Measurements from ENCODE around the gene CTDSP2.

CTDSP2 gene

GRCh38 chr12:57793920-57794319 is 52.6 kb downstream of the CTDSP2 start:
- TF ChIP-seq, protein P1, sequence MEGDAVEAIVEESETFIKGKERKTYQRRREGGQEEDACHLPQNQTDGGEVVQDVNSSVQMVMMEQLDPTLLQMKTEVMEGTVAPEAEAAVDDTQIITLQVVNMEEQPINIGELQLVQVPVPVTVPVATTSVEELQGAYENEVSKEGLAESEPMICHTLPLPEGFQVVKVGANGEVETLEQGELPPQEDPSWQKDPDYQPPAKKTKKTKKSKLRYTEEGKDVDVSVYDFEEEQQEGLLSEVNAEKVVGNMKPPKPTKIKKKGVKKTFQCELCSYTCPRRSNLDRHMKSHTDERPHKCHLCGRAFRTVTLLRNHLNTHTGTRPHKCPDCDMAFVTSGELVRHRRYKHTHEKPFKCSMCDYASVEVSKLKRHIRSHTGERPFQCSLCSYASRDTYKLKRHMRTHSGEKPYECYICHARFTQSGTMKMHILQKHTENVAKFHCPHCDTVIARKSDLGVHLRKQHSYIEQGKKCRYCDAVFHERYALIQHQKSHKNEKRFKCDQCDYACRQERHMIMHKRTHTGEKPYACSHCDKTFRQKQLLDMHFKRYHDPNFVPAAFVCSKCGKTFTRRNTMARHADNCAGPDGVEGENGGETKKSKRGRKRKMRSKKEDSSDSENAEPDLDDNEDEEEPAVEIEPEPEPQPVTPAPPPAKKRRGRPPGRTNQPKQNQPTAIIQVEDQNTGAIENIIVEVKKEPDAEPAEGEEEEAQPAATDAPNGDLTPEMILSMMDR (IDR thresholded peaks at IDR 0.05; ENCODE audit: insufficient read depth, low read depth, low read length, missing control alignments): no peak
- peak; percentile 94 for DNase-seq (ENCODE audit: low read depth)
- H3K4me3 ChIP-seq (ENCODE audit: low read length): no peak overlapping the region

GRCh38 chr12:57783861-57784260 is 62.7 kb downstream of the CTDSP2 start:
- no peak for DNase-seq (ENCODE audit: low read depth)
- no peak overlapping the region for H3K4me3 ChIP-seq (ENCODE audit: low read length)
- TF ChIP-seq, protein P1 (IDR thresholded peaks at IDR 0.05; ENCODE audit: insufficient read depth, low read depth, low read length, missing control alignments): no peak

DNA sequence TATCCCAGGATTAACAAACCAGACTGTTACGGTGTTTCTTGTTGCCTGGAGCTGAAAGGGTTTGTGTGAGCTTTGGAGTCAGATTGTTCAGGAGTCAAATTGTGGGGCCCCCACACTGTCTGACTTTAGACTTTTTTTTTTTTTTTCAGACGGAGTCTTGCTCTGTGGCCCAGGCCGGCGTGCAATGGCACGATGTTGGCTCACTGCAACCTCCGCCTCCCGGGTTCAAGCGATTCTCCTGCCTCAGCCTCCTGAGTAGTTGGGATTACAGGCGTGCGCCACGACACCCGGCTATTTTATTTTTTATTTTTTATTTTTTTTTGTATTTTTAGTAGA is 63.1 kb downstream of the CTDSP2 start:
- DNase-seq (ENCODE audit: low read depth): no peak
- H3K4me3 ChIP-seq (ENCODE audit: low read length): peak overlapping the region; percentile 74
- TF ChIP-seq, protein P1 (IDR thresholded peaks at IDR 0.05; ENCODE audit: insufficient read depth, low read depth, low read length, missing control alignments): no peak

DNA sequence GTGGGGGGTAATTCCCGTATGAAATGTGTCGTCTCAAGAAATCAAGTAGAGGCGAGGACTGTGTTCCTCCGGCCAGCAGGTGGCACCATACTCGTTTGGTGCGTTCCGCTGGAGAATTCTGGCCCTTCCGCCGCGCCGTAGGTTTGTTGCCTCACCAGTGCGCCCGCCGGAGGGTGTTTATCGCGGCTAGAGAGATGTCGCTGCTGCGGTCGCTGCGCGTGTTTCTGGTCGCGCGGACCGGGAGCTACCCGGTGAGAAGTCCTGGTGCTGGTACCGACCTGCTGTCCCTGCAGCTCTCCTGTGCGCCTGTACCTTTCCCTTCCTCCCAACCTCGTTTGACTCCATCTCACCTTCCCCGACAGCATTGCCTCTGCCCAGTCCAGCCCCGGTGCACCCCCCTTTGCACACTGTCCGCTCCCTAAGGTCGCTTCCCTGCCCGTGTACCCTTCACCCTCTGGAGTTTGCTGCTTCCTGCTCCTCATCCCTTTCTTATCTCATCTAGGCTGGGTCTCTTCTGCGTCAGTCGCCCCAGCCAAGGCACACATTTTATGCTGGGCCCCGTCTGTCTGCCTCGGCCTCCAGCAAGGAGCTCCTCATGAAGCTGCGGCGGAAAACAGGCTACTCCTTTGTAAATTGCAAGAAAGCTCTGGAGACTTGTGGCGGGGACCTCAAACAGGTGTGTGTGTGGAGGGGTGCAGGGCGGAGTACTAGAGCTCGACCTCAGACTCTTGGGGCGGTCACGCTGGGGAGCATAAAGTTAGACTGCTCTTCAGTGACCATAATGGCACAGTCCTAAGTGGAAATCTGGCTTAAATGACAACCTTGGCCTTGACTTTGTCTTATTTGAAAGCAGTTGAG is 63.7 kb downstream of the CTDSP2 start, which contains the start of gene TSFM:
Gene TSFM, plus strand, starts transcription at position 180 of the 858 bp plus-strand sequence. Its CDS starts 15 bp downstream, at position 195.
- TF ChIP-seq, protein P1 (IDR thresholded peaks at IDR 0.05; ENCODE audit: insufficient read depth, low read depth, low read length, missing control alignments): peak; percentile 89
- H3K4me3 ChIP-seq (ENCODE audit: low read length): peak within 1 kb of the TSS; percentile 74
- peak; percentile 96 for DNase-seq (ENCODE audit: low read depth)

- TF ChIP-seq, protein P1 (IDR thresholded peaks at IDR 0.05; ENCODE audit: insufficient read depth, low read depth, low read length, missing control alignments): no peak
Measured at GRCh38 chr12:57782243-57782607, 64.3 kb downstream of the CTDSP2 start.

DNA sequence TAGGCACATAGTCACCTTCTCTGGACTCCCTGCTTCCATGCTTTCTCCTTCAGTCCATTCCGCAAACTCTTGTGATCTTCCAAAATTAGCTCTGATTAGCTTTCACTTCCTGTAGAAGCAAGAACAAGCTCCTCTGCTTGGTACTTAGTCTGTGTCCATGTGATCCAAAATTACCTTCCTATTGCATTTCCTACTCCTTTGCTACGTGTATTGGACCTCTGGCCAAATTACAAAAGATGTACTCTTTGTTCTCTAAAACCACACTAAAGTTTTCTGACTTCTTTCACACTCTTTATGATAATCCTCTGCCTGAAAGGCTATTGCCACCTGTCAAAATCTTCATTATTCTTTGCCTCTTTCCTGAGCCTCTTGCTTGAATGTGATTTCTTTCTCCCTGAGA is 64.7 kb downstream of the CTDSP2 start:
- no peak for DNase-seq (ENCODE audit: low read depth)
- TF ChIP-seq, protein P1 (IDR thresholded peaks at IDR 0.05; ENCODE audit: insufficient read depth, low read depth, low read length, missing control alignments): no peak
- H3K4me3 ChIP-seq (ENCODE audit: low read length): no peak overlapping the region

More at GRCh38 chr12:57782243-57782607, 64.3 kb downstream of the CTDSP2 start:
- no peak for DNase-seq (ENCODE audit: low read depth)
- no peak overlapping the region for H3K4me3 ChIP-seq (ENCODE audit: low read length)

DNA sequence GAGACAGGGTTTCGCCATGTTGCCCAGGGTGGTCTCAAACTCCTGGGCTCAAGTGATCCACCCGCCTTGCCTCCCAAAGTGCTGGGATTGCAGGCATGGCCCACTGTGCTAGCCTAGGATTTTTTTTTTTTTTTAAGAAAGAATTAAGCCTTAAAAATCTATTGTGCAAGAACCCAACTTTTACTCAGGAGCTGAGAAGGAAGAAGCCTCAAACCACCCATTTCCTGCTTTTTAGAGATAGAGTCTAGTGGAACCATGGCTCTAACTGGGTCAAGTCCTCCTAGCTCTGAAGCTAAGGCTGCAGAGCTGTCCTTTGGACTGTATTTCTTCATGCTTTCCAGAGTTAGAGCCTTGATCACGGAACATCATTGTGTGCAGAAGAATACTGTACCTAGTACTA is 65.3 kb downstream of the CTDSP2 start:
- TF ChIP-seq, protein P1 (IDR thresholded peaks at IDR 0.05; ENCODE audit: insufficient read depth, low read depth, low read length, missing control alignments): no peak
- H3K4me3 ChIP-seq (ENCODE audit: low read length): no peak overlapping the region
- no peak for DNase-seq (ENCODE audit: low read depth)
